Kidney (tissue), 14 donors: Measurements from ENCODE around the gene BAD. TPM values are rescaled to one million over a fixed set of nuclear protein-coding genes. Genes with fewer than 3 reads are reported as not detected.

ENCODE experiments used
- DNase-seq, 5 donors: peaks; one replicate each; pipeline ENCODE4 v3.0.0-alpha.2; 2013 to 2020
- FAIRE-seq: peaks from 2 replicates; lab custom pipeline; 2012; peaks lifted over from hg19 to GRCh38; lab: Jason Lieb, UNC
- H3K27ac ChIP-seq, 2 donors: one replicate each; pipeline ENCODE4 v1.7.0; 2013; ENCODE audit warnings: low read depth in 2 of 2, low read length in 2 of 2, inconsistent platforms in 1 of 2
- H3K27me3 ChIP-seq: one replicate; pipeline ENCODE4 v1.7.1; 2013; ENCODE audit warnings: low read length, inconsistent platforms; ENCODE audit not compliant: control insufficient read depth, insufficient read depth
- H3K36me3 ChIP-seq, 3 donors: one replicate each; pipeline versions ENCODE4 v1.7.0 to v1.7.1; 2013; ENCODE audit warnings: low read length in 3 of 3, control low read depth in 1 of 3, inconsistent platforms in 1 of 3; ENCODE audit not compliant: insufficient read depth in 3 of 3, control insufficient read depth in 2 of 3
- H3K4me1 ChIP-seq, 3 donors: one replicate each; pipeline versions ENCODE4 v1.7.0 to v1.7.1; 2013; ENCODE audit warnings: low read length in 3 of 3, inconsistent platforms in 1 of 3, low read depth in 1 of 3; ENCODE audit not compliant: control insufficient read depth in 2 of 3, insufficient read depth in 2 of 3
- H3K4me3 ChIP-seq, 3 donors: one replicate each; pipeline versions ENCODE4 v1.7.0 to v1.8.1; 2013; ENCODE audit warnings: low read length in 3 of 3, control low read depth in 1 of 3, inconsistent platforms in 1 of 3
- H3K9ac ChIP-seq, 3 donors: one replicate each; pipeline versions ENCODE4 v1.7.0 to v1.7.1; 2013; ENCODE audit warnings: low read length in 3 of 3, control low read depth in 1 of 3, inconsistent platforms in 1 of 3
- H3K9me3 ChIP-seq, 3 donors: one replicate each; pipeline versions ENCODE4 v1.7.0 to v1.7.1; 2013; ENCODE audit warnings: low read length in 3 of 3, control low read depth in 1 of 3, inconsistent platforms in 1 of 3; ENCODE audit not compliant: control insufficient read depth in 2 of 3, insufficient read depth in 1 of 3
- CTCF ChIP-seq: IDR thresholded peaks from 3 replicates; pipeline ENCODE4 v1.5.1; 2012; ENCODE audit warnings: mild to moderate bottlenecking, moderate library complexity, borderline replicate concordance; ENCODE audit not compliant: insufficient read depth; ENCODE audit errors: extremely low read depth
- intact Hi-C: fragments of 100-400 bp; cut with DNase I; formaldehyde crosslinking; loops from one replicate; pipeline ENCODE4 v1.11.1; 2022
- polyA plus RNA-seq: library from polyadenylated mRNA; stranded (reverse); fragments of 350-450 nt; fragmentation: Illumina TruSeq; extraction: RNeasy Lipid Tissue Mini Kit (QIAGEN cat#74804); gene quantifications from one replicate; pipeline ENCODE4 v1.2.3, GENCODE V29; 2014; ENCODE audit warnings: low read depth, low replicate concordance; ENCODE audit not compliant: insufficient read depth
- total RNA-seq: library from RNA; stranded (reverse); fragmentation: NEBNext Ultra II Directional; extraction: Animal tissue kit (Norgen Biotek cat#: 25700); gene quantifications from one replicate; pipeline ENCODE4 v1.2.1, GENCODE V29; 2021
- donor health status: control.
- donor health status: control.
- donor health status: control.
- donor health status: control.
- donor health status: control.
- donor health status: DM: yes; HTN: yes; CAD: no.
- donor health status: Normal renal cell carcinoma (clear cell type).

BAD gene
- total and polyA plus RNA-seq, 2 donors from 2014 or later: 59.8 to 157 TPM

- no peak for FAIRE-seq
- peak overlapping the region in 1 of 2 donors; percentile 7 for H3K27ac ChIP-seq
- intact Hi-C loops: no loop called here
- no peak for TF ChIP-seq CTCF
- no peaks in the 10 kb centered on the region for H3K9me3 ChIP-seq
- H3K4me1 ChIP-seq: peaks cover 0 to 26% (median 5%) of the 10 kb centered on the region in 3 donors
- peak overlapping the region; percentile 57 to 74 (median 71) for H3K4me3 ChIP-seq
- H3K27me3 ChIP-seq: no peaks in the 10 kb centered on the region
- peaks cover 0 to 6% (median 0%) of the 10 kb centered on the region in 3 donors for H3K36me3 ChIP-seq
- peak in 1 of 5 donors; percentile 82 for DNase-seq
- peak overlapping the region in 2 of 3 donors; percentile 78 to 80 for H3K9ac ChIP-seq
These were observed 32.8 kb downstream of the BAD start for GRCh38 chr11:64251753-64252002.

GRCh38 chr11:64251016-64251752 is 33.3 kb downstream of the BAD start, which contains the start of gene PLCB3:
Gene PLCB3, plus strand, starts transcription at chr11:64251530. Its CDS starts 120 bp downstream, at chr11:64251650.
- Histone ChIP-seq H3K9me3 (no peaks in the 10 kb centered on the region), H3K36me3 (peaks cover 0 to 6% (median 0%) of the 10 kb centered on the region in 3 donors), H3K4me3 (peak within 1 kb of the TSS; percentile 57 to 74 (median 71)), H3K4me1 (peaks cover 0 to 26% (median 5%) of the 10 kb centered on the region in 3 donors), H3K27ac (peak within 1 kb of the TSS; percentile 7 to 32), H3K27me3 (no peaks in the 10 kb centered on the region), H3K9ac (peak within 1 kb of the TSS in 2 of 3 donors; percentile 78 to 80)
- intact Hi-C loops: no loop called here
- DNase-seq (peak in 4 of 5 donors; percentile 53 to 89 (median 72)), FAIRE-seq (no peak)
- TF ChIP-seq CTCF: peak; percentile 81

GRCh38 chr11:64250415-64251015 is 34.0 kb downstream of the BAD start:
- no peaks in the 10 kb centered on the region for H3K36me3 ChIP-seq
- H3K4me3 ChIP-seq: peak overlapping the region in 1 of 3 donors; percentile 52
- intact Hi-C loops: no loop called here
- H3K4me1 ChIP-seq: peaks cover 0 to 32% (median 5%) of the 10 kb centered on the region in 3 donors
- no peaks in the 10 kb centered on the region for H3K9me3 ChIP-seq
- H3K9ac ChIP-seq: no peak overlapping the region
- no peak for TF ChIP-seq CTCF
- FAIRE-seq (no peak), DNase-seq (peak in 1 of 5 donors; percentile 77)
- H3K27me3 ChIP-seq: no peaks in the 10 kb centered on the region
- H3K27ac ChIP-seq: no peak overlapping the region
